ENCODE results near the gene YPEL1. TPM values are rescaled to one million over a fixed set of nuclear protein-coding genes. Genes with fewer than 3 reads are reported as not detected.
"Not testable (repeated sequence)": the region's sequence is repeated elsewhere in the genome, so short reads cannot be mapped to it uniquely, and the experiment has no call there.

The YPEL1 gene
- total RNA-seq, 8 experiments from 2014 or later, result 0.31 to 16.2 (median 7.3) TPM

DNA sequence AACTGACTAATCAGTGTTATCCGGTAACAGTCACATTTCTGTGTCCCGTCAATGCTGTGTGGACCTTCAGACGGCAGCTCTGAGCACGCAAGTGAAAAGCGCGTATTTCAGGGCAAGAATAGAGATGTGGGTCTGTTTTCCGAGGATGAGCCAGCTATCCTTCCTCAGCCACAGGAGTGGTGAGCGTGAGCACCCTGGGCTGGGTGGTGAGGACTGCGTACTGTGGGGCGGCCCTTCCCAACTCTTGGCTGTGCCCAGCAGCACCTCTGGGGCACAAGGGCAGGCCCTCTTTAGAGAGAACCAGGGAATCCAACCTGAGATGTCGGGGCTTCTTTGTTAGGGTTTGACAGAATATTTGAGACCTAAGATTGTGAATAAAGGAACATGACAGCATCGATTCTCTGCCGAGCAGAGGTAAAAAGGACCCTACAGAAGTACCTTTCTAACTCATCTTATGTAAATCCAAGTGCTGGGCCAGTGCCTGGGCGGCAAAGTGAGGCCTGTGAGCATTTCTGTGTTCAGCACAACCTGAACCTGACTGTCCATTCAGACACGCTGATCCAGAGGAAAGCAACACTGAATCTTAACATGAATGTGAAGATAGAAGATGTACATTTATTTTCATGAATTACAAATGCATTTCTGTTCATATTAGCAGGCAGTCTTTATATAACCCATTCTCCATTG is 26.5 kb upstream of the YPEL1 start:
- Histone ChIP-seq H3K4me1 (replicated peaks in 1 of 2) (no peaks in the 10 kb centered on the region), H3K4me3 (no peak overlapping the region), H3K27ac (no peak overlapping the region)
- ATAC-seq (replicated peaks in 6 of 8), result no peak
- 37 to 100% (median 86%) methylated on average over 2 to 12 of the region's 15 CpGs for WGBS, 10 experiments
- in situ Hi-C loops (cut with MboI; ENCODE audit: low pct_unique_long_range_greater_than_20kb in 2 of 9, low sequenced_read_pairs in 9 of 9, unreplicated experiment in 9 of 9), result no loop called here

GRCh38 chr22:21761086-21761485 is 25.5 kb upstream of the YPEL1 start:
- no peak overlapping the region for H3K4me3 ChIP-seq
- in situ Hi-C loops (cut with MboI; ENCODE audit: low pct_unique_long_range_greater_than_20kb in 2 of 9, low sequenced_read_pairs in 9 of 9, unreplicated experiment in 9 of 9), result no loop called here
- ATAC-seq (replicated peaks in 6 of 8), result peak in 2 of 8 experiments; percentile 10 to 85
- 0 to 100% (median 80%) methylated on average over 1 to 2 of the region's 2 CpGs; no CpG with 5 or more reads in 3 of the 10 experiments for WGBS, 10 experiments
- H3K27ac ChIP-seq, result no peak overlapping the region
- no peaks in the 10 kb centered on the region for H3K4me1 ChIP-seq (replicated peaks in 1 of 2)

GRCh38 chr22:21760640-21761039 is 25.0 kb upstream of the YPEL1 start:
- Histone ChIP-seq H3K4me3 (no peak overlapping the region), H3K27ac (no peak overlapping the region), H3K4me1 (replicated peaks in 1 of 2) (peaks cover 0 to 2% of the 10 kb centered on the region in 2 donors)
- WGBS, 10 experiments, result 17 to 100% (median 73%) methylated on average over 1 to 2 of the region's 2 CpGs; no CpG with 5 or more reads in 2 of the 10 experiments
- in situ Hi-C loops (cut with MboI; ENCODE audit: low pct_unique_long_range_greater_than_20kb in 2 of 9, low sequenced_read_pairs in 9 of 9, unreplicated experiment in 9 of 9), result no loop called here
- peak in 3 of 8 experiments; percentile 16 to 74 (median 39) for ATAC-seq (replicated peaks in 6 of 8)

GRCh38 chr22:21759646-21760376 is 24.2 kb upstream of the YPEL1 start:
- in situ Hi-C loops (cut with MboI; ENCODE audit: low pct_unique_long_range_greater_than_20kb in 2 of 9, low sequenced_read_pairs in 9 of 9, unreplicated experiment in 9 of 9), result no loop called here
- 25 to 100% (median 76%) methylated on average over 1 to 6 of the region's 8 CpGs; no CpG with 5 or more reads in 2 of the 10 experiments for WGBS, 10 experiments
- ATAC-seq (replicated peaks in 6 of 8), result no peak
- Histone ChIP-seq H3K4me1 (replicated peaks in 1 of 2) (peaks cover 7 to 8% of the 10 kb centered on the region in 2 donors), H3K27ac (peak overlapping the region in 1 of 2 donors; percentile 49), H3K4me3 (no peak overlapping the region)

DNA sequence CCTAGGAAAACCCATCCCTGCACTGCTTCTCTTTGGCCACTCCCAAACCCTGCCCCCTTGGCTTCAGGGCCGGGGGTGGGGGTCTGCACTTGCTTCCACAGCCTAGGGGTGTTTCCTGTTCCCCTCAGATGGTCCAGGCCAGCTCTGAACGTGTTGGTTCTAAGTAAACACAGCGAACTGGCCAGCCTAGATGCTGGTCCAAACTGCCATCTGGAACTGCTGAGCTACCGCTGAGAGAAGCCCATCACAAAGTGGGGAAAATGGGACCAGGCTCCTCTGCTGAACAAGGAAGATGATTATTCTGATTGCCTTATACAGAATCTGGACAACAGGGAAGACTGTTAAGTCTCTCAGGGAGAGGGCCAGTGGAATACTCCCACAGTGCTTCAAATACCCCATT is 23.5 kb upstream of the YPEL1 start:
- in situ Hi-C loops (cut with MboI; ENCODE audit: low pct_unique_long_range_greater_than_20kb in 2 of 9, low sequenced_read_pairs in 9 of 9, unreplicated experiment in 9 of 9), result no loop called here
- WGBS, 10 experiments, result 80 to 100% (median 90%) methylated on average over 1 to 4 of the region's 4 CpGs; no CpG with 5 or more reads in 6 of the 10 experiments
- peak overlapping the region in 1 of 2 donors; percentile 49 for H3K27ac ChIP-seq
- no peak for ATAC-seq (replicated peaks in 6 of 8)
- peaks cover 12 to 14% of the 10 kb centered on the region in 2 donors for H3K4me1 ChIP-seq (replicated peaks in 1 of 2)
- H3K4me3 ChIP-seq, result no peak overlapping the region

- ATAC-seq (replicated peaks in 6 of 8), result no peak
- H3K4me1 ChIP-seq (replicated peaks in 1 of 2), result peaks cover 13 to 14% of the 10 kb centered on the region in 2 donors
- peak overlapping the region in 1 of 2 donors; percentile 49 for H3K27ac ChIP-seq
- 93 to 100% (median 98%) methylated on average over 2 to 9 of the region's 21 CpGs; no CpG with 5 or more reads in 1 of the 10 experiments for WGBS, 10 experiments
- no peak overlapping the region for H3K4me3 ChIP-seq
- in situ Hi-C loops (cut with MboI; ENCODE audit: low pct_unique_long_range_greater_than_20kb in 2 of 9, low sequenced_read_pairs in 9 of 9, unreplicated experiment in 9 of 9), result no loop called here
Observed at GRCh38 chr22:21758091-21758864, 22.7 kb upstream of the YPEL1 start.

DNA sequence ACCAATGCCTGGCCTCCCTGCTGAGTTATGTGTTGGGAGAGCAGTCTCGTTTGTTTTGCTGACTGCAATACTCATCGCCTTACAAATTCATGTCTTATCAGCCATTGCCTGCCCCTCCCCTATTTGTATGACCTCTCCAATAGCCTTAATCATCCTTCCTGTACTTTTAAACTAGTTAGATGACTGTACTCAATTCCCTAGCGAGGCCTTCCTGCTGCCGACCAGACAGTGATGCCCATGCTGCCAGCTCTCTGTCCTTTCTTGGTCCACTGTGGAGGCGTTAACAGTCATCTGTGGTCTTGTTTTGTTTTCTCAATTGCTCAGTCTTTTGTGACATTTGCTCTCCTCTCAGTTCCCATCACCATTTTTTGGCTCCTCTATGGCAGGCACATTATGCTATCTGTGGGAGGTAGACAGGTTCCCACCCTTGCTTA is 20.3 kb upstream of the YPEL1 start:
- in situ Hi-C loops (cut with MboI; ENCODE audit: low pct_unique_long_range_greater_than_20kb in 2 of 9, low sequenced_read_pairs in 9 of 9, unreplicated experiment in 9 of 9), result no loop called here
- H3K27ac ChIP-seq, result no peak overlapping the region
- 0 to 100% (median 67%) methylated on average over 2 to 5 of the region's 5 CpGs; no CpG with 5 or more reads in 2 of the 10 experiments for WGBS, 10 experiments

GRCh38 chr22:21754523-21754922 is 18.9 kb upstream of the YPEL1 start:
- ATAC-seq (replicated peaks in 6 of 8), result peak; percentile 6 to 57 (median 30)
- WGBS, 10 experiments, result 0 to 93% (median 52%) methylated on average over 1 to 5 of the region's 7 CpGs; no CpG with 5 or more reads in 4 of the 10 experiments
- Histone ChIP-seq H3K27ac (peak overlapping the region; percentile 4 to 69), H3K4me3 (no peak overlapping the region), H3K4me1 (replicated peaks in 1 of 2) (peaks cover 14% of the 10 kb centered on the region in 2 donors)
- in situ Hi-C loops (cut with MboI; ENCODE audit: low pct_unique_long_range_greater_than_20kb in 2 of 9, low sequenced_read_pairs in 9 of 9, unreplicated experiment in 9 of 9), result no loop called here

More for the DNA sequence above, 20.3 kb upstream of the YPEL1 start:
- Histone ChIP-seq H3K4me3 (no peak overlapping the region), H3K4me1 (replicated peaks in 1 of 2) (peaks cover 14% of the 10 kb centered on the region in 2 donors)
- peak in 2 of 8 experiments; percentile 37 to 52 for ATAC-seq (replicated peaks in 6 of 8)

- no peak overlapping the region for H3K4me3 ChIP-seq
- H3K27ac ChIP-seq, result peak overlapping the region; percentile 23 to 69
- in situ Hi-C loops (cut with MboI; ENCODE audit: low pct_unique_long_range_greater_than_20kb in 2 of 9, low sequenced_read_pairs in 9 of 9, unreplicated experiment in 9 of 9), result no loop called here
- peaks cover 14% of the 10 kb centered on the region in 2 donors for H3K4me1 ChIP-seq (replicated peaks in 1 of 2)
- ATAC-seq (replicated peaks in 6 of 8), result no peak
- WGBS, 10 experiments, result 33 to 100% (median 45%) methylated on average over 1 to 7 of the region's 14 CpGs; no CpG with 5 or more reads in 5 of the 10 experiments
Observed at GRCh38 chr22:21753374-21754111, 17.9 kb upstream of the YPEL1 start.

DNA sequence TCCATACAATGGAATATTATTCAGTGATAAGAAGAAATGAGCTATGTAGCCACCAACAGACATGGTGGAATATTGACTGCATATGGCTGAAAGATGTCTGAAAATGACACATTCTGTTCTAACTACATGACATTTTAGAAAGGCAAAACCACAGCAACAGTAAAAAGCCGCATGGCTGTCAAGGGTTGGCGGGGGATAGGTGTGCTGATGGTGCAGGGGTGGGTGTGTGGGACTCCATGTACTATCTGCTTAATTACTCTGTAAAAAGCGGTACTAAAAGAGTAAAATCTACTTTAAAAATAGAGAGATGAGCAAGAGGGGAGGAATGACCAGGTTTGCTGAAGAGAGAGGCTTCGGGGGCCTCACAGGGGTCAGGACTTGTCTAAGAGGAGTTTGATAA is 16.7 kb upstream of the YPEL1 start:
- Histone ChIP-seq H3K4me3 (no peak overlapping the region), H3K27ac (peak overlapping the region in 1 of 2 donors; percentile 69), H3K4me1 (replicated peaks in 1 of 2) (peaks cover 14% of the 10 kb centered on the region in 2 donors)
- no peak for ATAC-seq (replicated peaks in 6 of 8)
- in situ Hi-C loops (cut with MboI; ENCODE audit: low pct_unique_long_range_greater_than_20kb in 2 of 9, low sequenced_read_pairs in 9 of 9, unreplicated experiment in 9 of 9), result no loop called here
- WGBS, 10 experiments, result 64 to 100% (median 87%) methylated on average over 1 to 4 of the region's 4 CpGs; no CpG with 5 or more reads in 6 of the 10 experiments

DNA sequence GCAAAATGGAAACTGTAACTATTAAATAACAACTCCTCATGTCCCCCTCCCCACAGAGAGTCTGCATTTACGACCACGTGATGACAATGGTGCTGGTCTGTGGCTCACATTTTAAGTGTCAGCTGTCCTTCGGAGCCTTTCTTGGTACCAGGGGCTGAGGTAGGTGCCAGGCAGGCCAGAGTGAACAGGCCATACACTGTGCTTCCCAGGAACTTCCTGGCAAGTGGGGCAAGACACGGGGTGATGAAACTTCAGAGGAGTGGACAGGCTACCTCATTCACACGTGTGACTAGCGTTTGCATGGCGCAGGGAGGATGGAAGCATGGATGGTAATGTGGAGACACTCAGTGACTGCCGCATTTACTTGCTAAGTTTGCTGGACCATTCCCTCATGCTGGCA is 10.4 kb upstream of the YPEL1 start:
- WGBS, 10 experiments, result 23 to 100% (median 76%) methylated on average over 1 to 5 of the region's 8 CpGs; no CpG with 5 or more reads in 3 of the 10 experiments
- ATAC-seq (replicated peaks in 6 of 8), result no peak
- Histone ChIP-seq H3K4me1 (replicated peaks in 1 of 2) (peaks cover 0 to 4% of the 10 kb centered on the region in 2 donors), H3K27ac (no peak overlapping the region), H3K4me3 (no peak overlapping the region)
- in situ Hi-C loops (cut with MboI; ENCODE audit: low pct_unique_long_range_greater_than_20kb in 2 of 9, low sequenced_read_pairs in 9 of 9, unreplicated experiment in 9 of 9), result no loop called here

DNA sequence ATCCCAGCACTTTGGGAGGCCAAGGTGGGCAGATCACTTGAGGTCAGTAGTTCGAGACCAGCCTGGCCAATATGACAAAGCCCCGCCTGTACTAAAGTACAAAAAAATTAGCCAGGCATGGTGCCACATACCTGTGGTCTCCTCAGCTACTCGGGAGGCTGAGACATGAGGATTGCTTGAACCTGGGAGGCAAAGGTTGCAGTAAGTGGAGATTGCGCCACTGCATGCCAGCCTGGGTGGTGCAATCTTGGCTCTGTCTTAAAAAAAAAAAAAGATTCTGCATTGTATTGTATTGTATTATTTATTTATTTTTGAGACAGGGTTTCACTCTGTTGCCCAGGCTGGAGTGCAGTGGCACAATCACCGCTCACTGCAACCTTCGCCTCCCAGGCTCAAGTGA is 9.3 kb upstream of the YPEL1 start:
- H3K4me1 ChIP-seq (replicated peaks in 1 of 2); H3K4me3 ChIP-seq; in situ Hi-C loops (cut with MboI; ENCODE audit: low pct_unique_long_range_greater_than_20kb in 2 of 9, low sequenced_read_pairs in 9 of 9, unreplicated experiment in 9 of 9); ATAC-seq (replicated peaks in 6 of 8): not testable (repeated sequence)
- peak overlapping the region in 1 of 2 donors; percentile 46 for H3K27ac ChIP-seq
- WGBS, 10 experiments, result 88 to 100% (median 93%) methylated on average over 2 to 5 of the region's 6 CpGs; no CpG with 5 or more reads in 3 of the 10 experiments
